Panc1 (cell line): Measurements from ENCODE around the gene GOLGA6L2. TPM values are rescaled to one million over a fixed set of nuclear protein-coding genes. Genes with fewer than 3 reads are reported as not detected.

ENCODE experiments used
- ATAC-seq: fragments of 200-7000 bp; cut with Tn5 transposase; 2 replicates; pipeline ENCODE4 v1.9.1; 2020; ENCODE audit warnings: mild to moderate bottlenecking, moderate library complexity
- BruUV-seq: library from RNA; stranded (reverse); fragments of 400-500 nt; replicated peaks from 2 replicates; lab custom pipeline; 2021; lab: Mats Ljungman, UMichigan
- CTCF ChIA-PET: fragments of 300-600 bp; sonication (Branson Sonifier 250); formaldehyde crosslinking; loops from one replicate; lab custom pipeline; 2022; ENCODE audit warnings: antibody characterized with exemption; lab: Charles Lee
- POLR2A ChIA-PET: fragments of 300-600 bp; sonication (Branson Sonifier 250); formaldehyde crosslinking; loops from one replicate; lab custom pipeline; 2022; ENCODE audit warnings: antibody characterized with exemption; lab: Charles Lee
- DNase-seq: peaks from one replicate; pipeline ENCODE4 v3.0.0-alpha.2; 2010; ENCODE audit warnings: low read depth, low spot score
- H3K27ac ChIP-seq: 2 replicates; pipeline ENCODE4 v1.5.1; 2011; ENCODE audit warnings: mild to moderate bottlenecking, low read length, inconsistent platforms
- H3K27me3 ChIP-seq: fragments of 200-500 bp; sonication (Bioruptor generic); 2 replicates; pipeline ENCODE4 v1.6.0; 2014; ENCODE audit warnings: low read length, inconsistent platforms; ENCODE audit not compliant: control insufficient read depth, insufficient read depth
- H3K36me3 ChIP-seq: fragments of 200-500 bp; sonication (Bioruptor generic); 2 replicates; pipeline ENCODE4 v1.5.1; 2014; ENCODE audit warnings: inconsistent platforms, mild to moderate bottlenecking, low read length, moderate library complexity; ENCODE audit not compliant: control insufficient read depth, insufficient read depth
- H3K4me1 ChIP-seq: 2 replicates; pipeline ENCODE4 v1.5.1; 2011; ENCODE audit warnings: inconsistent platforms, mild to moderate bottlenecking, low read length, moderate library complexity; ENCODE audit not compliant: control insufficient read depth, insufficient read depth
- H3K4me3 ChIP-seq, 2 experiments: 2 replicates each; pipeline ENCODE4 v1.5.1; 2011 to 2012; ENCODE audit warnings: low read depth in 2 of 2, low read length in 2 of 2, mild to moderate bottlenecking in 2 of 2, inconsistent platforms in 1 of 2, moderate library complexity in 1 of 2
- H3K9me3 ChIP-seq: fragments of 200-500 bp; sonication (Bioruptor generic); 2 replicates; pipeline ENCODE4 v1.5.1; 2014; ENCODE audit warnings: low read depth, mild to moderate bottlenecking, inconsistent platforms, low read length, moderate library complexity; ENCODE audit not compliant: control insufficient read depth, insufficient read depth
- CTCF ChIP-seq: fragments of 450-650 bp; IDR thresholded peaks from 2 replicates; pipeline ENCODE4 v1.5.1; 2017; ENCODE audit warnings: mild to moderate bottlenecking
- POLR2AphosphoS5 ChIP-seq: IDR thresholded peaks from 2 replicates; pipeline ENCODE4 v1.6.1; 2012; ENCODE audit warnings: mild to moderate bottlenecking, low read depth, low read length, moderate library complexity
- SIN3A ChIP-seq: IDR thresholded peaks from 2 replicates; pipeline ENCODE4 v1.6.1; 2012; ENCODE audit warnings: low read depth, mild to moderate bottlenecking, low read length, moderate library complexity, borderline replicate concordance; ENCODE audit not compliant: insufficient read depth
- TCF7L2 ChIP-seq: IDR thresholded peaks from 2 replicates; pipeline ENCODE4 v1.6.1; 2011; ENCODE audit warnings: mild to moderate bottlenecking, low read depth, low read length, inconsistent platforms
- in situ Hi-C: cut with HindIII; loops from 2 replicates; pipeline ENCODE4 v1.10.0; 2016; ENCODE audit warnings: low sequenced_read_pairs, low pct_unique_long_range_greater_than_20kb
- intact Hi-C: fragments of 100-400 bp; cut with micrococcal nuclease; formaldehyde crosslinking; loops from one replicate; pipeline ENCODE4 v1.10.0; 2022; ENCODE audit not compliant: unreplicated experiment
- total RNA-seq: library from RNA; stranded (reverse); gene quantifications from one replicate; pipeline ENCODE4 v1.2.1, GENCODE V29; 2021; ENCODE audit not compliant: unreplicated experiment
- TF ChIP-seq, protein P1 (sequence below), 2 experiments: IDR thresholded peaks; 2 replicates each; pipeline ENCODE4 v1.6.1; 2011 to 2012; ENCODE audit warnings: low read depth in 2 of 2, control low read depth in 1 of 2, low read length in 1 of 2, mild to moderate bottlenecking in 1 of 2, moderate library complexity in 1 of 2; ENCODE audit not compliant: insufficient read depth in 1 of 2

GOLGA6L2 gene
- total RNA-seq, 1 experiment from 2014 or later: not detected

- POLR2A ChIA-PET: no interaction called here
- BruUV-seq: no TSS peak
Observed at GRCh38 chr15:23437673-23438072, 9.4 kb downstream of the GOLGA6L2 start.

GRCh38 chr15:23437146-23437545, 9.9 kb downstream of the GOLGA6L2 start:
- no peaks in the 10 kb centered on the region for H3K9me3 ChIP-seq
- in situ Hi-C loops (no loop called here), intact Hi-C loops (no loop called here)
- H3K27me3 ChIP-seq: no peaks in the 10 kb centered on the region
- H3K27ac ChIP-seq: no peak overlapping the region
- H3K36me3 ChIP-seq: no peaks in the 10 kb centered on the region
- DNase-seq (no peak), ATAC-seq (no peak)
- POLR2A ChIA-PET: no interaction called here
- no peaks in the 10 kb centered on the region for H3K4me1 ChIP-seq
- no TSS peak for BruUV-seq
- no peak overlapping the region for H3K4me3 ChIP-seq
- CTCF ChIA-PET: no interaction called here
- TF ChIP-seq TCF7L2: no peak
- no peak for TF ChIP-seq SIN3A
- TF ChIP-seq, protein P1, sequence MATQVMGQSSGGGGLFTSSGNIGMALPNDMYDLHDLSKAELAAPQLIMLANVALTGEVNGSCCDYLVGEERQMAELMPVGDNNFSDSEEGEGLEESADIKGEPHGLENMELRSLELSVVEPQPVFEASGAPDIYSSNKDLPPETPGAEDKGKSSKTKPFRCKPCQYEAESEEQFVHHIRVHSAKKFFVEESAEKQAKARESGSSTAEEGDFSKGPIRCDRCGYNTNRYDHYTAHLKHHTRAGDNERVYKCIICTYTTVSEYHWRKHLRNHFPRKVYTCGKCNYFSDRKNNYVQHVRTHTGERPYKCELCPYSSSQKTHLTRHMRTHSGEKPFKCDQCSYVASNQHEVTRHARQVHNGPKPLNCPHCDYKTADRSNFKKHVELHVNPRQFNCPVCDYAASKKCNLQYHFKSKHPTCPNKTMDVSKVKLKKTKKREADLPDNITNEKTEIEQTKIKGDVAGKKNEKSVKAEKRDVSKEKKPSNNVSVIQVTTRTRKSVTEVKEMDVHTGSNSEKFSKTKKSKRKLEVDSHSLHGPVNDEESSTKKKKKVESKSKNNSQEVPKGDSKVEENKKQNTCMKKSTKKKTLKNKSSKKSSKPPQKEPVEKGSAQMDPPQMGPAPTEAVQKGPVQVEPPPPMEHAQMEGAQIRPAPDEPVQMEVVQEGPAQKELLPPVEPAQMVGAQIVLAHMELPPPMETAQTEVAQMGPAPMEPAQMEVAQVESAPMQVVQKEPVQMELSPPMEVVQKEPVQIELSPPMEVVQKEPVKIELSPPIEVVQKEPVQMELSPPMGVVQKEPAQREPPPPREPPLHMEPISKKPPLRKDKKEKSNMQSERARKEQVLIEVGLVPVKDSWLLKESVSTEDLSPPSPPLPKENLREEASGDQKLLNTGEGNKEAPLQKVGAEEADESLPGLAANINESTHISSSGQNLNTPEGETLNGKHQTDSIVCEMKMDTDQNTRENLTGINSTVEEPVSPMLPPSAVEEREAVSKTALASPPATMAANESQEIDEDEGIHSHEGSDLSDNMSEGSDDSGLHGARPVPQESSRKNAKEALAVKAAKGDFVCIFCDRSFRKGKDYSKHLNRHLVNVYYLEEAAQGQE (IDR thresholded peaks at IDR 0.05; ENCODE audit: insufficient read depth in 1 of 2, low read depth in 2 of 2, low read length in 1 of 2): no peak
- no peak for TF ChIP-seq POLR2AphosphoS5
- TF ChIP-seq CTCF: no peak

More at GRCh38 chr15:23437673-23438072, 9.4 kb downstream of the GOLGA6L2 start:
- no peak for TF ChIP-seq POLR2AphosphoS5
- TF ChIP-seq, protein P1 (IDR thresholded peaks at IDR 0.05; ENCODE audit: insufficient read depth in 1 of 2, low read depth in 2 of 2, low read length in 1 of 2): peak; percentile 79 to 81
- TF ChIP-seq TCF7L2: no peak
- Histone ChIP-seq H3K27ac (no peak overlapping the region), H3K4me1 (no peaks in the 10 kb centered on the region), H3K4me3 (no peak overlapping the region), H3K36me3 (no peaks in the 10 kb centered on the region), H3K27me3 (no peaks in the 10 kb centered on the region), H3K9me3 (no peaks in the 10 kb centered on the region)
- ATAC-seq (no peak), DNase-seq (no peak)
- CTCF ChIA-PET: interaction anchor here (0.6 kb wide), 1 partner anchor 17 kb away, joined by 3 read pairs; no protein-coding TSS in a partner anchor
- intact Hi-C loops (no loop called here), in situ Hi-C loops (no loop called here)
